Peyer's patch (tissue), 4 donors: Measurements from ENCODE around the gene WWC1. TPM values are rescaled to one million over a fixed set of nuclear protein-coding genes. Genes with fewer than 3 reads are reported as not detected.

ENCODE experiments used
- DNase-seq, 3 donors: peaks; one replicate each; pipeline ENCODE4 v3.0.0-alpha.2; 2017 to 2019
- H3K27ac ChIP-seq, 4 donors: fragments of 200-600 bp; sonication (generic); one replicate each; pipeline ENCODE4 v1.5.1; 2016 to 2019
- H3K27me3 ChIP-seq, 2 donors: fragments of 200-600 bp; sonication (generic); one replicate each; pipeline ENCODE4 v1.5.1; 2019
- H3K36me3 ChIP-seq, 3 donors: fragments of 200-600 bp; sonication (generic); one replicate each; pipeline ENCODE4 v1.5.1; 2016 to 2019
- H3K4me1 ChIP-seq, 4 donors: fragments of 200-600 bp; sonication (generic); one replicate each; pipeline ENCODE4 v1.5.1; 2016 to 2019
- H3K4me3 ChIP-seq, 4 donors: fragments of 200-600 bp; sonication (generic); 1 replicate in 3 of 4; 2 replicates in 1 of 4; pipeline ENCODE4 v1.5.1; 2016 to 2019; ENCODE audit warnings: mild to moderate bottlenecking in 1 of 4
- H3K9me3 ChIP-seq, 4 donors: fragments of 200-600 bp; sonication (generic); one replicate each; pipeline ENCODE4 v1.5.1; 2016 to 2019; ENCODE audit warnings: mild to moderate bottlenecking in 1 of 4
- CTCF ChIP-seq, 6 experiments: fragments of 450-650 bp in 4 of 6; fragments of 200-600 bp in 2 of 6; sonication (generic) in 1 of 6; IDR thresholded peaks; one replicate each; pipeline ENCODE4 v1.5.1; 2017 to 2019; ENCODE audit warnings: antibody characterized with exemption in 6 of 6, mild to moderate bottlenecking in 3 of 6, moderate library complexity in 1 of 6
- POLR2A ChIP-seq, 2 donors: fragments of 450-650 bp; IDR thresholded peaks; one replicate each; pipeline ENCODE4 v1.5.1; 2017; ENCODE audit warnings: antibody characterized with exemption in 2 of 2, mild to moderate bottlenecking in 2 of 2, moderate library complexity in 2 of 2
- total RNA-seq, 4 donors: library from RNA; depleted of rRNA; stranded (reverse); fragments of >200 nt; gene quantifications; one replicate each; pipeline ENCODE4 v1.1.0, GENCODE V29; 2016

The WWC1 gene
- total RNA-seq, 4 donors from 2014 or later = 47.0 to 63.2 (median 52.8) TPM

- peak overlapping the region in 2 of 4 donors; percentile 10 to 75 for H3K27ac ChIP-seq
- no peaks in the 10 kb centered on the region for H3K27me3 ChIP-seq
- no peaks in the 10 kb centered on the region for H3K9me3 ChIP-seq
- peaks cover 0 to 8% (median 0%) of the 10 kb centered on the region in 4 donors for H3K4me1 ChIP-seq
- H3K36me3 ChIP-seq = no peaks in the 10 kb centered on the region
- no peak for TF ChIP-seq CTCF (IDR thresholded peaks at IDR 0.05)
- TF ChIP-seq POLR2A (IDR thresholded peaks at IDR 0.05) = no peak
- DNase-seq = peak in 2 of 3 donors; percentile 52 to 66
- no peak overlapping the region for H3K4me3 ChIP-seq
Observed at GRCh38 chr5:168260353-168261226, 30.9 kb upstream of the WWC1 start.

- no peak for TF ChIP-seq CTCF (IDR thresholded peaks at IDR 0.05)
- no peak for TF ChIP-seq POLR2A (IDR thresholded peaks at IDR 0.05)
- Histone ChIP-seq H3K36me3 (no peaks in the 10 kb centered on the region), H3K4me1 (peaks cover 0 to 8% (median 0%) of the 10 kb centered on the region in 4 donors), H3K27ac (peak overlapping the region in 2 of 4 donors; percentile 10 to 75), H3K9me3 (no peaks in the 10 kb centered on the region), H3K27me3 (no peaks in the 10 kb centered on the region), H3K4me3 (no peak overlapping the region)
- no peak for DNase-seq
Observed at GRCh38 chr5:168261227-168261571, 30.2 kb upstream of the WWC1 start.

GRCh38 chr5:168262042-168262743 lies 29.3 kb upstream of the WWC1 start:
- peaks cover 0 to 8% (median 0%) of the 10 kb centered on the region in 4 donors for H3K4me1 ChIP-seq
- H3K36me3 ChIP-seq = no peaks in the 10 kb centered on the region
- no peaks in the 10 kb centered on the region for H3K9me3 ChIP-seq
- H3K27ac ChIP-seq = no peak overlapping the region
- no peaks in the 10 kb centered on the region for H3K27me3 ChIP-seq
- no peak for DNase-seq
- TF ChIP-seq POLR2A (IDR thresholded peaks at IDR 0.05) (no peak), CTCF (IDR thresholded peaks at IDR 0.05) (no peak)
- no peak overlapping the region for H3K4me3 ChIP-seq

GRCh38 chr5:168263121-168263520 lies 28.3 kb upstream of the WWC1 start:
- Histone ChIP-seq H3K4me1 (peaks cover 0 to 8% (median 0%) of the 10 kb centered on the region in 4 donors), H3K9me3 (no peaks in the 10 kb centered on the region), H3K27ac (no peak overlapping the region), H3K4me3 (no peak overlapping the region), H3K36me3 (no peaks in the 10 kb centered on the region), H3K27me3 (no peaks in the 10 kb centered on the region)
- no peak for TF ChIP-seq CTCF (IDR thresholded peaks at IDR 0.05)
- TF ChIP-seq POLR2A (IDR thresholded peaks at IDR 0.05) = no peak
- no peak for DNase-seq

- Histone ChIP-seq H3K4me3 (no peak overlapping the region), H3K27me3 (no peaks in the 10 kb centered on the region), H3K4me1 (peaks cover 0 to 28% (median 6%) of the 10 kb centered on the region in 4 donors), H3K27ac (no peak overlapping the region), H3K9me3 (no peaks in the 10 kb centered on the region), H3K36me3 (no peaks in the 10 kb centered on the region)
- TF ChIP-seq CTCF (IDR thresholded peaks at IDR 0.05) (no peak), POLR2A (IDR thresholded peaks at IDR 0.05) (no peak)
- no peak for DNase-seq
Observed at GRCh38 chr5:168266016-168266415, 25.4 kb upstream of the WWC1 start.
